Measurements from ENCODE around the gene AGAP1.

DNA sequence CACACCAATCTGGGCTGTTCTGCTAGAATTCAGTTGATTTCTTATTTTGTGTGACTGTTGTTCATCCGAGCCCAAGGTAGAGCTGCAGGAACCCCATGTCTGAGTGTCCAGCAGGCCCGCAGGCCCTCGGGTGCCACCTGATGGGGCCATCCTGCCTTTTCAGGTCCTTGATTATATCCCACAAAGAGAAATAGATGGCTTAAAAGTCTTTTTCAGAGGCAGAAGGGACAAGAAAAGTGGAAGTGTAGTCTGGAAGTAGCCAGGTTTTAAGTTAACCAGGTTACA is 52.2 kb downstream of the AGAP1 start:
- TF ChIP-seq, protein P1, sequence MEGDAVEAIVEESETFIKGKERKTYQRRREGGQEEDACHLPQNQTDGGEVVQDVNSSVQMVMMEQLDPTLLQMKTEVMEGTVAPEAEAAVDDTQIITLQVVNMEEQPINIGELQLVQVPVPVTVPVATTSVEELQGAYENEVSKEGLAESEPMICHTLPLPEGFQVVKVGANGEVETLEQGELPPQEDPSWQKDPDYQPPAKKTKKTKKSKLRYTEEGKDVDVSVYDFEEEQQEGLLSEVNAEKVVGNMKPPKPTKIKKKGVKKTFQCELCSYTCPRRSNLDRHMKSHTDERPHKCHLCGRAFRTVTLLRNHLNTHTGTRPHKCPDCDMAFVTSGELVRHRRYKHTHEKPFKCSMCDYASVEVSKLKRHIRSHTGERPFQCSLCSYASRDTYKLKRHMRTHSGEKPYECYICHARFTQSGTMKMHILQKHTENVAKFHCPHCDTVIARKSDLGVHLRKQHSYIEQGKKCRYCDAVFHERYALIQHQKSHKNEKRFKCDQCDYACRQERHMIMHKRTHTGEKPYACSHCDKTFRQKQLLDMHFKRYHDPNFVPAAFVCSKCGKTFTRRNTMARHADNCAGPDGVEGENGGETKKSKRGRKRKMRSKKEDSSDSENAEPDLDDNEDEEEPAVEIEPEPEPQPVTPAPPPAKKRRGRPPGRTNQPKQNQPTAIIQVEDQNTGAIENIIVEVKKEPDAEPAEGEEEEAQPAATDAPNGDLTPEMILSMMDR (IDR thresholded peaks at IDR 0.05; ENCODE audit: low read depth, low read length, missing input control), result no peak
- no peak for TF ChIP-seq RAD21 (IDR thresholded peaks at IDR 0.05)
- no peak for TF ChIP-seq GABPA (IDR thresholded peaks at IDR 0.05 in 1 of 2, conservative IDR thresholded peaks at IDR 0.05 in 1 of 2)
- TF ChIP-seq REST (IDR thresholded peaks at IDR 0.05), result no peak
- TF ChIP-seq MAX (IDR thresholded peaks at IDR 0.05), result no peak
- TF ChIP-seq TAF1 (conservative IDR thresholded peaks at IDR 0.05), result no peak
- TF ChIP-seq, protein P2, sequence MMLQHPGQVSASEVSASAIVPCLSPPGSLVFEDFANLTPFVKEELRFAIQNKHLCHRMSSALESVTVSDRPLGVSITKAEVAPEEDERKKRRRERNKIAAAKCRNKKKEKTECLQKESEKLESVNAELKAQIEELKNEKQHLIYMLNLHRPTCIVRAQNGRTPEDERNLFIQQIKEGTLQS (IDR thresholded peaks at IDR 0.05), result no peak
- TF ChIP-seq FOXA1 (IDR thresholded peaks at IDR 0.05), result no peak
- no peak for TF ChIP-seq JUND (IDR thresholded peaks at IDR 0.05)
- no peak for TF ChIP-seq HNF4A (conservative IDR thresholded peaks at IDR 0.05)
- TF ChIP-seq RXRA (IDR thresholded peaks at IDR 0.05), result no peak
- TF ChIP-seq SP1 (IDR thresholded peaks at IDR 0.05), result no peak
- TF ChIP-seq, protein P3, sequence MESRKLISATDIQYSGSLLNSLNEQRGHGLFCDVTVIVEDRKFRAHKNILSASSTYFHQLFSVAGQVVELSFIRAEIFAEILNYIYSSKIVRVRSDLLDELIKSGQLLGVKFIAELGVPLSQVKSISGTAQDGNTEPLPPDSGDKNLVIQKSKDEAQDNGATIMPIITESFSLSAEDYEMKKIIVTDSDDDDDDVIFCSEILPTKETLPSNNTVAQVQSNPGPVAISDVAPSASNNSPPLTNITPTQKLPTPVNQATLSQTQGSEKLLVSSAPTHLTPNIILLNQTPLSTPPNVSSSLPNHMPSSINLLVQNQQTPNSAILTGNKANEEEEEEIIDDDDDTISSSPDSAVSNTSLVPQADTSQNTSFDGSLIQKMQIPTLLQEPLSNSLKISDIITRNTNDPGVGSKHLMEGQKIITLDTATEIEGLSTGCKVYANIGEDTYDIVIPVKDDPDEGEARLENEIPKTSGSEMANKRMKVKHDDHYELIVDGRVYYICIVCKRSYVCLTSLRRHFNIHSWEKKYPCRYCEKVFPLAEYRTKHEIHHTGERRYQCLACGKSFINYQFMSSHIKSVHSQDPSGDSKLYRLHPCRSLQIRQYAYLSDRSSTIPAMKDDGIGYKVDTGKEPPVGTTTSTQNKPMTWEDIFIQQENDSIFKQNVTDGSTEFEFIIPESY (IDR thresholded peaks at IDR 0.05), result no peak

Data from liver (tissue), 3 donors.